Heart left ventricle (tissue), 16 donors: ENCODE measurements around the gene MAN1C1. TPM values are rescaled to one million over a fixed set of nuclear protein-coding genes. Genes with fewer than 3 reads are reported as not detected.
A peak's percentile ranks its signal among the peaks of the same experiment; 100 is the strongest.

Experiments used
- ATAC-seq, 4 donors: fragments of 200-7000 bp; cut with Tn5 transposase; one replicate each; pipeline ENCODE4 v1.9.1; 2020 to 2022; ENCODE audit warnings: moderate library complexity in 4 of 4, mild to moderate bottlenecking in 3 of 4, moderate number of reproducible peaks in 1 of 4
- DNase-seq, 5 donors: peaks; one replicate each; pipeline ENCODE4 v3.0.0-alpha.2; 2020
- H3K27ac ChIP-seq, 12 donors: fragments of 200-600 bp; sonication (generic) in 4 of 12; one replicate each; pipeline versions ENCODE4 v1.5.0 to v1.8.0; 2016 to 2022; ENCODE audit warnings: mild to moderate bottlenecking in 2 of 12
- H3K27me3 ChIP-seq, 9 donors: fragments of 200-600 bp; sonication (generic) in 2 of 9; one replicate each; pipeline versions ENCODE4 v1.5.1 to v1.8.0; 2016 to 2022; ENCODE audit warnings: mild to moderate bottlenecking in 3 of 9
- H3K36me3 ChIP-seq, 9 donors: fragments of 200-600 bp; sonication (generic) in 2 of 9; one replicate each; pipeline versions ENCODE4 v1.5.0 to v1.8.0; 2018 to 2022; ENCODE audit warnings: mild to moderate bottlenecking in 2 of 9
- H3K4me1 ChIP-seq, 12 donors: fragments of 200-600 bp; sonication (generic) in 4 of 12; one replicate each; pipeline versions ENCODE4 v1.5.0 to v1.8.0; 2016 to 2022; ENCODE audit warnings: mild to moderate bottlenecking in 3 of 12
- H3K4me3 ChIP-seq, 12 donors: fragments of 200-600 bp; sonication (generic) in 4 of 12; one replicate each; pipeline versions ENCODE4 v1.5.0 to v1.8.0; 2017 to 2022; ENCODE audit warnings: mild to moderate bottlenecking in 9 of 12, moderate library complexity in 4 of 12
- H3K9me3 ChIP-seq, 12 donors: fragments of 200-600 bp; sonication (generic) in 4 of 12; one replicate each; pipeline versions ENCODE4 v1.5.0 to v1.8.0; 2016 to 2022; ENCODE audit warnings: mild to moderate bottlenecking in 1 of 12
- POLR2A ChIP-seq, 2 donors: fragments of 450-650 bp; IDR thresholded peaks; one replicate each; pipeline ENCODE4 v1.6.1; 2017; ENCODE audit warnings: antibody characterized with exemption in 2 of 2, mild to moderate bottlenecking in 2 of 2, moderate library complexity in 2 of 2
- WGBS, 4 donors: extraction: QIAGEN DNeasy Blood & Tissue Kit in 2 of 4; methylation state at CpG; one replicate each; pipeline versions ENCODE4 v1.1.5 to v1.1.7; 2013 to 2018; 5-methylcytosine and 5-hydroxymethylcytosine counted together
- intact Hi-C, 10 donors: fragments of 100-400 bp; cut with DNase I; formaldehyde crosslinking; loops; one replicate each; pipeline versions ENCODE4 v1.11.1 to v1.14.2; 2022
- polyA plus RNA-seq, 2 donors: library from polyadenylated mRNA; stranded (reverse); fragments of 200-250 nt; gene quantifications; one replicate each; pipeline ENCODE4 v1.2.3, GENCODE V29; 2013
- total RNA-seq, 9 donors: library from RNA; depleted of rRNA in 2 of 9; stranded (reverse); fragments of >200 nt in 2 of 9; fragmentation: NEBNext Ultra II Directional in 3 of 9; extraction: Animal tissue kit (Norgen Biotek cat#: 25700) in 3 of 9; gene quantifications; one replicate each; pipeline versions ENCODE4 v1.1.0 to v1.2.4, GENCODE V29; 2016 to 2023
- TF ChIP-seq, protein P1 (sequence below), 12 donors: fragments of 200-600 bp; sonication (generic) in 4 of 12; IDR thresholded peaks; one replicate each; pipeline versions ENCODE4 v1.5.0 to v1.8.0; 2018 to 2022; ENCODE audit warnings: antibody characterized with exemption in 12 of 12, mild to moderate bottlenecking in 5 of 12
- donor health status: ischemic (EF 13 %, LVEDD 7.1; RV severe dilation, severe dysfunction).
- donor health status: healthy with polysubstance abuse.
- donor health status: DM: no; HTN: yes; CAD: no.
- donor health status: DM: no; HTN: no; CAD: no.
- donor health status: ischemic (EF 25% LVEDD 6.9; RV normal size, moderate dysfunction).
- donor health status: ischemic (EF 25% LVEDD 5.7; RV mildly dilated, moderate dysfunction).
- donor health status: healthy.
- donor health status: DM: yes; HTN: yes; CAD: no.
- donor health status: ischemic (EF 35%, LVEDD 5.7; RV mildly dilated, moderate dysfunction).
- donor health status: nonischemic (EF 11% LVEDD 7.7; RV severe dilation, severe dysfunction).
- donor health status: DM: yes; HTN: yes; CAD: no.
- donor health status: PGD.
- donor health status: ischemic (EF 29% LVEDD 5.4; RV normal size, mild dysfunction).
- donor health status: nonischemic (EF 23%, LVEDD 6.1; RV moderate dilation, normal function).

The MAN1C1 gene
- total and polyA plus RNA-seq, 11 donors, result 7.7 to 25.7 (median 14.7) TPM

DNA sequence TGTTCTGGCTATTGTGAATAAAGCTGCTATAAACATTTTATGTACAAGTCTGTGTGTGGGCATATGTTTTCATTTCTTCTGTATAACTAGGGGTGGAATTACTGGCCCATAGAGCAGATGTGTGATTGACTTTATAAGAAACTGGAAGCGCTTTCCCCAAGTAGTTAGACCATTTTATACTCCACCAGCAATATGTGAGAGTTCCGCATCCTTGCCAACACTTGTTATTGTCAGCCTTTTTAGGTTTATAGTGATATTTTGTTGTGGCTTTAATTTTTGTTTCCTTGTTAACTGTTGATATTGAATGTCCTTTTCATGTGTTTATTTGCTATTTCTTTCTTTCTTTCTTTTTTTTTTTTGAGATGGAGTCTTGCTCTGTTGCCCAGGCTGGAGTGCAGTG, 9.4 kb downstream of the MAN1C1 start:
- no peak overlapping the region for H3K4me3 ChIP-seq
- ATAC-seq (no peak), DNase-seq (no peak)
- peaks cover 0 to 32% (median 13%) of the 10 kb centered on the region in 12 donors for H3K4me1 ChIP-seq
- intact Hi-C loops, result loop anchor here in 1 of 10 donors (10.0 kb wide), 1 partner anchor 49 kb away; no protein-coding TSS in a partner anchor
- TF ChIP-seq, protein P1, sequence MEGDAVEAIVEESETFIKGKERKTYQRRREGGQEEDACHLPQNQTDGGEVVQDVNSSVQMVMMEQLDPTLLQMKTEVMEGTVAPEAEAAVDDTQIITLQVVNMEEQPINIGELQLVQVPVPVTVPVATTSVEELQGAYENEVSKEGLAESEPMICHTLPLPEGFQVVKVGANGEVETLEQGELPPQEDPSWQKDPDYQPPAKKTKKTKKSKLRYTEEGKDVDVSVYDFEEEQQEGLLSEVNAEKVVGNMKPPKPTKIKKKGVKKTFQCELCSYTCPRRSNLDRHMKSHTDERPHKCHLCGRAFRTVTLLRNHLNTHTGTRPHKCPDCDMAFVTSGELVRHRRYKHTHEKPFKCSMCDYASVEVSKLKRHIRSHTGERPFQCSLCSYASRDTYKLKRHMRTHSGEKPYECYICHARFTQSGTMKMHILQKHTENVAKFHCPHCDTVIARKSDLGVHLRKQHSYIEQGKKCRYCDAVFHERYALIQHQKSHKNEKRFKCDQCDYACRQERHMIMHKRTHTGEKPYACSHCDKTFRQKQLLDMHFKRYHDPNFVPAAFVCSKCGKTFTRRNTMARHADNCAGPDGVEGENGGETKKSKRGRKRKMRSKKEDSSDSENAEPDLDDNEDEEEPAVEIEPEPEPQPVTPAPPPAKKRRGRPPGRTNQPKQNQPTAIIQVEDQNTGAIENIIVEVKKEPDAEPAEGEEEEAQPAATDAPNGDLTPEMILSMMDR (IDR thresholded peaks at IDR 0.05), result no peak
- TF ChIP-seq POLR2A (IDR thresholded peaks at IDR 0.05), result no peak
- H3K36me3 ChIP-seq, result peaks cover 0 to 4% (median 0%) of the 10 kb centered on the region in 9 donors
- no peaks in the 10 kb centered on the region for H3K27me3 ChIP-seq
- WGBS, 4 donors, result 64 to 97% (median 85%) methylated on average over 2 of the region's 2 CpGs
- H3K27ac ChIP-seq, result no peak overlapping the region
- peaks cover 0 to 8% (median 0%) of the 10 kb centered on the region in 12 donors for H3K9me3 ChIP-seq

DNA sequence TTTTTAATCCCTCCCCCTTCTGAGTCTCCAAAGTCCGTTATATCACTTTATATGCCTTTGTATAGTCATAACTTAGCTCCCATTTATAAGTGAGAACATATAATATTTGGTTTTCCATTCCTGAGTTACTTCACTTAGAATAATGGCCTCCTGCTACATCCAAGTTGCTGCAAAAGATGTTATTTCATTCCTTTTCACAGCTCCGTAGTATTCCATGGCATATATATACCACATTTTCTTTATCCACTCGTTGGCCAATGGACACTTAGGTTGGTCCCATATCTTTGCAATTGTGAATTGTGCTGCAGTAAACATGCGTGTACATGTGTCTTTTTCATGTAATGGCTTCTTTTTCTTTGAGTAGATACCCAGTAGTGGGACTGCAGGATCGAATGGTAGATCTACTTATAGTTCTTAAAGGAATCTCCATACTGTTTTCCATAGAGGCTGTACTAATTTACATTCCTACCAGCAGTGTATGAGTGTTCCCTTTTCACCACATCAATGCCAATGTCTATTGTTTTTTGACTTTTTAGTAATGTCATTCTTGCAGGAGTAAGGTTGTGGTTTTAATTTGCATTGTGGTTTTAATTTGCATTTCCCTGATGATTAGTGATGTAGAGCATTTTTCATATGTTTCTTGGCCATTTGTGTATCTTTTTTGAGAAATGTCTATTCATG, 12.3 kb downstream of the MAN1C1 start:
- peaks cover 0 to 4% (median 0%) of the 10 kb centered on the region in 9 donors for H3K36me3 ChIP-seq
- no peak overlapping the region for H3K27ac ChIP-seq
- H3K4me3 ChIP-seq, result no peak overlapping the region
- H3K9me3 ChIP-seq, result peaks cover 0 to 8% (median 0%) of the 10 kb centered on the region in 12 donors
- TF ChIP-seq POLR2A (IDR thresholded peaks at IDR 0.05), result no peak
- TF ChIP-seq, protein P1 (IDR thresholded peaks at IDR 0.05), result no peak
- DNase-seq (no peak), ATAC-seq (no peak)
- 97 to 98% (median 97%) methylated on average over 5 of the region's 5 CpGs for WGBS, 4 donors
- peaks cover 0 to 34% (median 14%) of the 10 kb centered on the region in 12 donors for H3K4me1 ChIP-seq
- intact Hi-C loops, result loop anchor here in 1 of 10 donors (10.0 kb wide), 1 partner anchor 46 kb away; no protein-coding TSS in a partner anchor
- H3K27me3 ChIP-seq, result no peaks in the 10 kb centered on the region

GRCh38 chr1:25629836-25630235, 13.2 kb downstream of the MAN1C1 start:
- H3K9me3 ChIP-seq, result peaks cover 0 to 8% (median 0%) of the 10 kb centered on the region in 12 donors
- H3K36me3 ChIP-seq, result no peaks in the 10 kb centered on the region
- no peak for DNase-seq
- H3K27me3 ChIP-seq, result no peaks in the 10 kb centered on the region
- peaks cover 0 to 33% (median 14%) of the 10 kb centered on the region in 12 donors for H3K4me1 ChIP-seq
- intact Hi-C loops, result loop anchor here in 1 of 10 donors (10.0 kb wide), 1 partner anchor 45 kb away; no protein-coding TSS in a partner anchor
- whole genome bisulfite sequencing, 4 donors, result 91 to 93% (median 92%) methylated on average over 4 of the region's 4 CpGs
- no peak for ATAC-seq
- H3K4me3 ChIP-seq, result no peak overlapping the region
- TF ChIP-seq, protein P1 (IDR thresholded peaks at IDR 0.05), result no peak
- no peak for TF ChIP-seq POLR2A (IDR thresholded peaks at IDR 0.05)
- no peak overlapping the region for H3K27ac ChIP-seq

- peak overlapping the region in 9 of 12 donors; percentile 30 to 50 (median 34) for H3K4me3 ChIP-seq
- H3K9me3 ChIP-seq, result peaks cover 0 to 13% (median 0%) of the 10 kb centered on the region in 12 donors
- WGBS, 4 donors, result 37 to 51% (median 45%) methylated on average over 11 of the region's 11 CpGs
- peak in 2 of 4 donors; percentile 59 to 71 for ATAC-seq
- intact Hi-C loops, result no loop called here
- H3K36me3 ChIP-seq, result peaks cover 0 to 11% (median 0%) of the 10 kb centered on the region in 9 donors
- H3K4me1 ChIP-seq, result peaks cover 0 to 33% (median 14%) of the 10 kb centered on the region in 12 donors
- no peaks in the 10 kb centered on the region for H3K27me3 ChIP-seq
- peak in 1 of 5 donors; percentile 46 for DNase-seq
- TF ChIP-seq, protein P1 (IDR thresholded peaks at IDR 0.05), result no peak
- TF ChIP-seq POLR2A (IDR thresholded peaks at IDR 0.05), result no peak
- H3K27ac ChIP-seq, result peak overlapping the region in 10 of 12 donors; percentile 11 to 75 (median 41)
These were observed 15.3 kb downstream of the MAN1C1 start for GRCh38 chr1:25631750-25632485.
